GM21526 (cell line): Measurements from ENCODE around the gene SDS.

Experiments used
- ATAC-seq: cut with Tn5 transposase; IDR thresholded peaks from one replicate; pipeline ENCODE4 v1.9.1; 2021; ENCODE audit warnings: moderate library complexity; ENCODE audit not compliant: unreplicated experiment, low FRiP score

Gene SDS

GRCh38 chr12:113385282-113385882 is 18.3 kb downstream of the SDS start:
- no peak for ATAC-seq

DNA sequence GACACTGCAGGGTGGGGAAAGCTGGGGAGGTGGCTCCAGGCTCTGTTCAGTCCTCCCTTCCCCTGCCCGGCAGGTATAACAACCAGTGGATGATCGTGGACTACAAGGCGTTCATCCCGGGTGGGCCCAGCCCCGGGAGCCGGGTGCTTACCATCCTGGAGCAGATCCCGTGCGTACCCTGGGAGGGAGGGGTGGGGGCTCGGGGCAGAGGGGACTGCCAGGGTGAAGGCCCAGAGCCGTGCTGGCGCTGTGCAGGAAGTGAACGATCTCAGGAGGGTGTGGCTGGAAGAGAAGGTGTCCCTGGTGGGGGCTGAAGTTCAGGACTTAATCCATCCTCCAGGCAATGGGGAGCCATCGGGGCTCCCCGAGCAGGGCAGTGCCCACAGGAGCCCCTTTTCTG is 18.9 kb downstream of the SDS start:
- no peak for ATAC-seq

DNA sequence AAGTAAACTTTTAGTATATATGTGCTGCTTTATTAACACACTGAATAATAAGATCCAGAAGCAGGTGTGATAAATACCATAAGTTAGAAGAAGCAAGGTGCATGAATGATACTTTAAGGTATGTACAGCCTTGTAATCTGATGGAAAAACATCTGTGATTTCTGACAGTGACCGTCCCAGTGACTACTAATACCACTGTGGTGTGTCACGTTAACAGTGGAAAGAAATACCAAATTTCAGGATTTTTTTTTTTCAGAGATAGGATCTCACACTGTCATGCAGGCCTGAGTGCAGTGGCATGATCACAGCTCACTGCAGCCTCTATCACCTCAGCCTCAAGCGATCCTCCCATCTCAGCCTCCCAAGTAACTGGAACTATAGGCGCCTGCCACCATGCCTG is 21.5 kb downstream of the SDS start:
- ATAC-seq: no peak

GRCh38 chr12:113381220-113381619 is 22.5 kb downstream of the SDS start:
- ATAC-seq: no peak

- no peak for ATAC-seq
These were observed 25.4 kb downstream of the SDS start for GRCh38 chr12:113378291-113378690.

DNA sequence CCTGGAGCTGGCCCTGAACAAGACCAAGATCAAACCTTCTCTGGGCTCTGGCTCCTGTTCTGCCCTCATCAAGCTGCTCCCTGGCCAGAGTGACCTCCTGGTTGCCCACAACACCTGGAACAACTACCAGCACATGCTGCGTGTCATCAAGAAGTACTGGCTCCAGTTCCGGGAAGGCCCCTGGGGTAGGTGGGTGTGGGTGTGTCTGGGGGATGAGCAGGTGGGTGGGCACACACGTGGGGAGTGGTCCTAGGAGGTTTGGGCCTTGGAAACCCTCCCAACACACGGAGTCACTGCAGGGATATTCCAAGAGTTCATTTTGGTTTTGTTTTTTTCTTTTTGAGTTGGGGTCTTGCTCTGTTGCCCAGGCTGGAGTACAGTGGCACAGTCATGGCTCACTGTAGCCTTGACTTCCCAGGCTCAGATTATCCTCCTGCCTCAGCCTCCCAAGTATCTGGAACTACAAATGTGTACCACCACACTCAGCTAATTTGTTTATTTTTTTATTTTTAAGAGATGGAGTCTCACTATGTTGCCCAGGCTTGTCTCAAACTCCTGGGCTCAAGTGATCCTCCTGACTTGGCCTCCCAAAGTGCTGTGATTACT is 28.8 kb downstream of the SDS start:
- no peak for ATAC-seq

GRCh38 chr12:113373969-113374368 is 29.7 kb downstream of the SDS start:
- ATAC-seq: no peak

DNA sequence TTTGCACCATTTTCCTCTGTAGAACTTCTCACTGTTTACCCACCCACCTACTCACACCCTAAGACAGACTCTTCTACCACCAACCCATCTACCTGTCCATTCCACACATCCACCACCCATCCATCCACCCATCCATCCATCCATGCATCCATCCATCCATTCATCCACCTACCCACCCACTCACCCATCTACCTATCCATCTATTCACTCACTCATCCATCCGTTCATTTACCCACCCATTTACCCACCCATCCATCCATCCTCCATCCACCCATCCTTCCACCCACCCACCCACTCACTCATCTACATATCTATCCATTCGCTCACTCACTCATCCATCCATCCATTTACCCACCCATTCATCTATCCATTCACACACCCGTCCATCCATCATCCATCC is 30.2 kb downstream of the SDS start:
- ATAC-seq: no peak

DNA sequence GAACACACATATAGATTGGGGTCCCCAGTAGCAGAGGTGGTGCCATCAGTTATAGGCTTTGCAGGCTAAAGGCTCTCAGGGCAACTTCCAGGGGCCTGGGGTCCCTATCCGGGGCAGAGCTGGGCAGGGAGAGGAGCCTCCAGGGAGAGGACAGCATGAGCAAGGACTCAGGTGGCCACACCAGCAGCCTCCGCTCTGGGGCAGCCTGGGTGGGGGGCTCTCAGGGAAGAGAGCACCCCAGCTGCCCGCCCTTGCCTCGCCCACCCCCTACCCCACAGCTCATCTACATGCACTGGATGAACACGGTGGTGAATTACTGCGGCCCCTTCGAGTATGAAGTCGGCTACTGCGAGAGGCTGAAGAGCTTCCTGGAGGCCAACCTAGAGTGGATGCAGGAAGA is 31.3 kb downstream of the SDS start:
- no peak for ATAC-seq

- no peak for ATAC-seq
These were observed 31.9 kb downstream of the SDS start for GRCh38 chr12:113371808-113372207.

- no peak for ATAC-seq
These were observed 32.6 kb downstream of the SDS start for GRCh38 chr12:113370923-113371682.

GRCh38 chr12:113369391-113369985 is 34.2 kb downstream of the SDS start:
- no peak for ATAC-seq

- no peak for ATAC-seq
These were observed 35.4 kb downstream of the SDS start for GRCh38 chr12:113368331-113368730.

DNA sequence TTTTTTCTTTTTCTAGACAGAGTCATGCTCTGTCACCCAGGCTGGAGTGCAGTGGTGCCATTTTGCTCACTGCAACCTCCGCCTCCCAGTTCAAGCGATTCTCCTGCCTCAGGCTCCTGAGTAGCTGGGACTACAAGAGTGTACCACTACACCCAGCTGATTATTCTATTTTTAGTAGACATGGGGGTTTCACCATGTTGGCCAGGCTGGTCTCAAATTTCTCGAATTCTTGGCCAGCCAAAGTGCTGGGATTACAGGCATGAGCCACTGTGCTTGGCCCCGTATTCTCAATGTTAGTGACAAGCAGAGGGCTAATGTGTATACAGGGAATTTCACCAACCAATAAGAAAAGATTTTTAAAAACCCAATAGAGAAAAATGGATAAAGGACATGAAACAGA is 36.9 kb downstream of the SDS start:
- no peak for ATAC-seq

DNA sequence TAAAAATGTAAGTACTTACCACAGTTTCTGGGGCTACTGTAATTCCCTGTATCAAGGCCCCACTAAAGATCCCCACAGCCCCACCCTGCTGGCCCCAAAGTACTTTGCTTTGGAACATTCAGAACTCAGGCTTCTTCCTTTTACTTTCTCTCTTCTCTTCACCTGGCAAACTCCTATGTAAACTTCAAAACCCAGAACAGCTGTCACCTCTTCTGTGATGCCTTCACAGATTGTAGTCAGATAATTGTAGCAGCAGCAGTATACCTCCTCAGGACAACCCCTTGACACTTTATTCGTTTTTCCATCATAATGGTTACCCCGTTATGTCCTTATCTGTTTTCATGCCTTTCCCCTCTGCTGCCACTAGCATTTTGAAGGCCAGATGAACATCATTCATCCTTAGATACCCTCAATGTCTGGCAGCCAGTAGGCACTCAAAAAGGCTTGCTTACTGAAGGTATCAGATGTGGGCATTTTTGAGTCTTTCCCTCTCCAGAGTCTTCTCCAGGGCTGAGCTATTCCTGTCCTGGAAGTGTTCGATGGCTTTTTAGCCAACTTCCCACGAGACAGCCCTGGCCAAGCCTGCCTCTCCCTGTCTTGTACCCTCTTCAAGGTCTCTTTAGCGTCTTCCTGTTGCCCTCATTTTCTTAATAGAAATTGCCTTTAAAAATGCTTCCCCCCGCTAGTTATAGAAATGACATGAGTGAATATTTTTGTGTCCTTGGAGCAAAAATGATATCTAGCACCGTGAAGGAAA is 37.9 kb downstream of the SDS start:
- ATAC-seq: no peak

- ATAC-seq: no peak
These were observed 39.0 kb downstream of the SDS start for GRCh38 chr12:113364698-113365097.

DNA sequence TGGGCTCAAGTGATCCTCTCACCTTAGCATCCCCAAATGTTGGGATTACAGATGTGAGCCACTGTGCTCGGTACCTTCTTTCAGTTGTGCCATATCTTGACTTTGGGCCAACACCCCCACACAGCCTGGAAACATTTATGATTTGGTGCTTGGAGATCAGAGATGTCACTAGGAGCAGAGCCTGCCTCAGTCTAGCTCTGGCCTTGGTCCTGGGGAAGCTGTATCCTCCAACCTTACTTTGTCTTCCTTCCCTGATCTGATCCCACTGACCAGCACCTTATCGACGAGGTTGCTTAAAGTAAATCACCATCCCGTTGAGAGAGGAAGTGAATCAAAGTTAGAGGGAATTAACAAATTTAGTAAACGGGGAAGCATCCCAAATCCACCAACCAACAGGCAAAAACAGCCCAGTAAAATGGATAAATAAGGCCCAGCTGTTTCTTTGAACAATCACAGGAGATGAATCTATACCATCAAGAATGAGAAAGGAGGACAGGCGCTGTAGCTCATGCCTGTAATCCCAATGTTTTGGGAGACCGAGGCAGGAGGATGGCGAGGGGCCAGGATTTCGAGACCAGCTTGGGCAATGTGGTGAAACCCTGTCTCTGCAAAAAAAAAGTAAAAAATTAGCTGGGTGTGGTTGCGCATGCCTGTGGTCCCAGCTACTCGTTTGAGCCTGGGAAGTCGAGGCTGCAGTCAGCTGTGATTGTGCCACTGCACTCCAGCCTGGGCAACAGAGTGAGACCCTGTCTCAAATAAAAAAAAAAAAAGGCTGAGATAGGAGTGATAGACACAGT is 41.9 kb downstream of the SDS start:
- ATAC-seq: no peak

- no peak for ATAC-seq
These were observed 43.5 kb downstream of the SDS start for GRCh38 chr12:113359939-113360748.
